Ecto neural progenitor cell (in vitro differentiated cells): ENCODE measurements around the gene AQP1.
A peak's percentile ranks its signal among the peaks of the same experiment; 100 is the strongest.

Experiments
- DNase-seq: peaks from one replicate; pipeline ENCODE4 v3.0.0-alpha.2; 2018; ENCODE audit warnings: low spot score

The AQP1 gene

DNA sequence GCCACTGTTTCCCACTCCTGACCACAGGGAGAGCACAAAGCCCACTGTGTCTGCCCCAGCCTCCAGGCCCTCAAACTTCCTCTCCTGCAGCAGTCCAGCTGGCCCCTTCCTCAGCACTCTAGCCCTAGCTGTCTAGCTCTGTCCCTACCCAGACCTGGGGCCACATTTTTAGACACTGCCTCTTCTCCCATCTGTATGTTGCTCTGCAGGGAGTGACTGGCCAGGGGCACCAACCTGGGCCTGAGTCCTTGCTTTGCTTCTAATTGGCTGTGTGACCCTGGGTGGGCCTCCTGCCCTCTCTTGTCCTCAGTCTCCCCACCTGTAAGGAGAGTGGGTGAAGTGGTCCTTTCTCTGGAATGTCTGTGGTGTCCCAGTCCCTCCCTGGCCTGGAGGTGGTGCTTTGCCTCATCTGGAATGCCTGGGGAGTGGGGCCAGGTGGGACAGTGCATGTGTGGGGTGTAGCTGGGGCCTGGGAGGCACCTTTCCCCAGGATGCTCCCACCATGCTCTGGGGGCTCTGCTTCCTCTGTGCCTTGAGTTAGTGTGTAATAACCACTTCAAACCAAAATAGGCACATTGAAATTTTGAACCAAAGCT is 25.1 kb downstream of the AQP1 start:
- DNase-seq: no peak

GRCh38 chr7:30937416-30937815 is 25.8 kb downstream of the AQP1 start:
- DNase-seq: no peak

DNA sequence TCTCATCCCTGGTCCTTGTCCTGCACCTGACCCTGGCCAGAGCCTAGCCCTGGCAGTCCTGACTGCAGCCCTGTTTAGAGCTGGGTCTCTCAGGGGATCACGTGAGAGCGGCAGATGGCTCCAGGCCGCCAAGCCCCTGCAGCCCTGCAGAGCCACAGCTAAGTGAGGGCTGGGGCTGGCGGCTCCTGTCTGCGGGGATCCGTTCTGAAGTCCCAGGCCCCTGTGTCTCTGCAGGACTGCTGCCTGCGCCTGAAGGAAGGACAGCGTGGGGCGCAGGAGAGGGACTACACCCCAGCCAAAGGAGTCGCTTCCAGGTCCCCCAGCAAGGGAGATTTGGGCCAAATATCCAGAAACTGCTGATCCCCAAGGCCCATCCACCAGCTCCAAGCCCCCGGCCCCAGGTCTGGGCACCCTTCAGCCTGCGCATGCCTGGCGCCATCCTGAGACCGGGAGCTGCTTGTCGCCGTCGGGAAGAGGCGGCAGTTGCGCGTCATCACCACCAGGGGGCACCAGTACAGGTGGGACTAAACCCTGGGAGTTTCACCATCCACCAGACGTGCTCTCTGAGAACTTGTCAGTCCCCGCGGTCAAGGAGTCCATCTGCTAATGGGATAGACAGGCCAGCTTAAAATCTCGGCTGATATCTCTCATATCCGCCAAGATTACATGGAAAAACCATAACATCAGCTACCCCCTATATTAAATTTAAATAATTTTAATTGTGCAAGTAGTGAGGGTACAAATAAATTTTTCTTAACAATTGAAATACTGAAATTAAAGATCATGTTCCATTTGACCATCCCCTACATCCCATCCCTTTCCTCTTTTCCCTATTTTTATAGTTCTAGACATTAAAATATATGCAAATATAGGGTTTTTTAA is 27.0 kb downstream of the AQP1 start:
- DNase-seq: peak; percentile 95

- no peak for DNase-seq
Measured at GRCh38 chr7:30941582-30942323, 30.1 kb downstream of the AQP1 start.

DNA sequence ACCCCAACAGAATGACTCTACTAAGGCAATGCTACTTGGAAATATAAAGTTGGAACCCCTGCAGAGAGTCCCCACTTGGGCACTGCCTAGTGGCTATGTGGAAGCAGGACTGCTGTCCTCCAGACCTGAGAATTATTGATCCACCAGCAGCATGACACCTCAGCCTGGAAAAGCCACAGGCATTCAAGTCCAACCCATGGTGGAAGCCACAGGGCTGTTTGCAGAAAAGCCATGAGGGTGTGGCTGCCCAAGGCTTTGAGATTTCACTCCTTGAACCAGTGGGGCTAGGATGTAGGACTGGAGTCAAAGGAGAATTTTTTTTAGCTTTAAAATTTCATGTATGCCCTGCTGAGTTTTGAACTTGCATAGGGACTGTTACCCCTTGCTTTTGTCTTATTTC is 38.5 kb downstream of the AQP1 start:
- DNase-seq: no peak

- DNase-seq: no peak
Measured at GRCh38 chr7:30954914-30955313, 43.3 kb downstream of the AQP1 start.

GRCh38 chr7:30956704-30957103 is 45.1 kb downstream of the AQP1 start:
- no peak for DNase-seq

- DNase-seq: no peak
Measured at GRCh38 chr7:30963842-30964241, 52.2 kb downstream of the AQP1 start, which contains the start of gene GHRHR. Gene GHRHR (plus strand): TSS chr7:30963953. CDS start chr7:30964069, 116 bp downstream.

- no peak for DNase-seq
Measured at GRCh38 chr7:30965372-30965771, 53.7 kb downstream of the AQP1 start.

- DNase-seq: no peak
Measured at GRCh38 chr7:30965883-30966282, 54.2 kb downstream of the AQP1 start.

- DNase-seq: no peak
Measured at GRCh38 chr7:30968294-30968693, 56.6 kb downstream of the AQP1 start.

DNA sequence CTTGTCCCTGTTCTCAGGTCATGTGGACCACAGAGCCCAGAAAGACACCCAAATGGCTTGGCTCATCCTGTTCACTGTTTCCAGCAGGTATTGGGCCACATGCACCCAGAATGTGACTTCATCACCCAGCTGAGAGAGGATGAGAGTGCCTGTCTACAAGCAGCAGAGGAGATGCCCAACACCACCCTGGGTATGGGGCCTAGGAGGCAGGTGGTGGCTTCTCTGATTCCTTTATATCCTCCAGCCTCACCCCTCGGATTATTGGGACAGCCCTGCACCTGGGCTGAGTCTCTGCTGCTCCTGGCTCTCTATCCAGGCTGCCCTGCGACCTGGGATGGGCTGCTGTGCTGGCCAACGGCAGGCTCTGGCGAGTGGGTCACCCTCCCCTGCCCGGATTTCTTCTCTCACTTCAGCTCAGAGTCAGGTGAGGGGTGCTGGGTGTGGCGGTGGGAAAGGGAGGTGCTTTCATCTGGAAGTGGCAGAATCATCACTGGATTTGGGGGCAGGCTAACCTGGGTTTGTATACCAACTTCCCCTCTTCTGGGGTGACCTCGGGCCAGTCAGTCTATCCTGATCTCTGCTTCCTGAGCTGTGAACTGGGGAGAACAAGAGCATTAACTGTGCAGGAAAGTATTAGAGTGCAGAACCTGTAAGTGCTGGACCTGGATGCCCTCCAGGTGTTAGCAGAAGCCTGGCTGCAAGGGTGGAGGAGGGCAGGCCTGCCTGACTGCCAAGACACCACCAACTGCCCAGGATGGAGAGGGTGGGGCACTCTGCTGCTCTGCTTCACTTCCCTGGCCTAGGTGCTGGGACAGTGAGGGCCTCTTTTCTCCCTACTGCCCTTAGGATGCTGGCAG is 57.3 kb downstream of the AQP1 start:
- DNase-seq: peak; percentile 34

DNA sequence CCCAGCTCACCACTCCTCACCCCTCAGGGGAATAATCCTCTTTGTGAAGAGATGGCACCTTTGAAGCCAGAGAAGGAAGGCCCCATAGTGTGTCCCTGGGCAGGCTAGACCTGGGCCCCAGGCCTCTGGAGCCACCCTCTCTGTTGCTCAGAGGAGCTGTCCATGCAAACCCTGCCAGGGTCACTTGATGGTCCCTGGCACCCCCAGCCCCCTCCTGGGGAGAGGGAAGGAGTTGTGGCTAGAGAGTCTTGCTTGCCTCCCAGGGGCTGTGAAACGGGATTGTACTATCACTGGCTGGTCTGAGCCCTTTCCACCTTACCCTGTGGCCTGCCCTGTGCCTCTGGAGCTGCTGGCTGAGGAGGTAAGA is 57.9 kb downstream of the AQP1 start:
- DNase-seq: peak; percentile 39

DNA sequence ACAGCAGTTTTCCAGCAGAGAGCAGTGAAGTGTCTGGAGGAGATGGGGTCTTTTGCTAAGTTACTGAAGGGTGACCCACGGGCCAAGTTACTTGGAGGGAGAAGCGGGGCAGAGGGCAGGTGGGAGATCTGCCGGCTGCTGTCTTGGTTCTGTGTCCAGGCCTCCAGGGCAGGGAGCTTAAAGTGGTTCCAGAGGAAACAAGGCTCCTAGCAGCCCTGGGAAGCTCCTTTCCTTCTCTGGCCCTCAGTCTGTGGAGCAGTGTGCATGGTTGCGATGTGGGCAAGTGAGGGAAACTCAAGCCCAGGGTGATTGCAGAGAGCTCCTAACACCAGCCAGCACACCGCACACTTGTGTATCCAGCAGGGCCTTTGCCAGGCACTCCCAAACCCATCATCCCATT is 58.4 kb downstream of the AQP1 start:
- DNase-seq: no peak

DNA sequence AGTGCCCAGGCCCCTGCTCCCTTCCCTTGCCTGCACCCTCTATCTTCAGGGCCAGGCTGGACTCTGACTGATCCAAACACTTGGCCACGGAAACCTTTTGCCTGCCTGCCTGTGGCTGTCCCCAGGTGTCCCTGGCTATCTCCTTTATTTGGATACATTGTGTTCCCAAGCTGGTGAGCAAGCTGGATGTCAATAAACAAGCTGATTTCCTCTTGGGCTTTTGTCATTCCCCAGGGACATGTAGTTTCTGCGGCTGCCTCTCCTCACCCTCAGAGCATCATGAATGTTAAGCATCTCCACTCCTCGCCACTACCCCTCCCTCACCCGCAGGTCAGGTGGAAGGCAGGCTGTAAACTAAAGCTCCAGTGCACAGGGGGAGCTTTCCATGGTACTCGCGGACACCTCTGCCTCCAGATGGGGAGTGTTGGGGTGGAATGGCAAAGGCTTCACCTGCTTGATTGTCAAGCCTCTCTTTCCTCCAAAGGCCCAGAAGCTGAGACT is 59.0 kb downstream of the AQP1 start:
- peak; percentile 58 for DNase-seq

DNA sequence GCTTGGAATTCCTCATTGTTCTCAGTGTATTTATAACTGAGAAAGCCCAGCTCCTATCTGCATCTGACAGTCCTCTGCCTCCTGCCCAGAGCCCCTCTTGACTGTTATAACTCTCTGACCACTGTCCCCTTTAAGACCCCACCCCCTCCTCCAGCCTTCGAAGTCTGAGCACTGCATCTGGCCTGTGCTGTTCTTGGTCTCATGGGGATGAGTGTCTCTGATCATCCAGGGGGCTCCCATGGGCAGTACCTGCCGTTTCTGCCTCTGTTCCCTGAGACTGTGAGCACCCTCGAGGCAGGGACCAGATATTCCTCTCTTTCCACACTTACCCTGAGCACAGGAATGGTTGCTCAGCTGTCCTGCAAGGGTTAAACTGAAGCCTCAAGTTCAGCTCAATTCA is 59.8 kb downstream of the AQP1 start:
- DNase-seq: peak; percentile 33

DNA sequence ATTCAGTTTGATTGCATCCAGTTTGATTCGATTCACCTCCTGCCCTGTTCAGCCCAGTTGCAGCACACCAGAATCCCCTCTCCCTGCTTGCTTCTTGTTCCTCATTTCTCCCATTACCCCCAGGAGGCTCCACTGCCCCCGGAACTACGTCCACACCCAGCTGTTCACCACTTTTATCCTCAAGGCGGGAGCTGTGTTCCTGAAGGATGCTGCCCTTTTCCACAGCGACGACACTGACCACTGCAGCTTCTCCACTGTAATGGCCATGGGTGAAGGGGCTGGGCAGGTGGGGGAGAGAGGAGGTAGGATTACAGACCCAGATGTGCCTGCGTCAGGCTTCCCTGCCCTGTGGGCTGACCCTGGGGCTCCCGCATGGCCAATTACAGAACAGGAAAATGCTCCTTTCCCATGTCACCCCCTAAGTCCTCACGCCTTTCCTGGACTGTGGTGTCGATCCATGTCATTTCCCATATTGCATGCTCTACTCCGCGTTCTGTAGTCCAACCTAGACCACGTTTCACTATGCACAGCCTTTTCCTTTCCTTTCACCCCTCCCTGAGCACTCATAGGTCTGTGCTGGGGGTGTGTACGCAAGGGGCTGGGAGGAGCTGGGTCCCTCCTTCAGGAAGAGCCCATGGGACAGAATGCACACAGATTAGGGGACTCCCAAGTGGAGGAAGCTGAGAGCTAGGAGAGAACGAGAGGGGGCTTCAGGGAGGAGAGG is 60.3 kb downstream of the AQP1 start:
- peak; percentile 39 for DNase-seq

- no peak for DNase-seq
Measured at GRCh38 chr7:30973292-30973691, 61.6 kb downstream of the AQP1 start.

- no peak for DNase-seq
Measured at GRCh38 chr7:30973791-30974604, 62.3 kb downstream of the AQP1 start.

- peak; percentile 83 for DNase-seq
Measured at GRCh38 chr7:30974605-30975255, 63.1 kb downstream of the AQP1 start.
